Astrocyte of the spinal cord (primary cell): ENCODE measurements around the gene EFCAB8.

Experiments
- DNase-seq: peaks from one replicate; pipeline ENCODE4 v3.0.0; 2011; ENCODE audit warnings: low read depth, low spot score
- H3K4me3 ChIP-seq: 2 replicates; pipeline ENCODE4 v1.5.1; 2011; ENCODE audit warnings: low read depth, mild to moderate bottlenecking, low read length, moderate library complexity
- CTCF ChIP-seq: IDR thresholded peaks from 2 replicates; pipeline ENCODE4 v1.5.1; 2012; ENCODE audit warnings: low read depth, mild to moderate bottlenecking, low read length, inconsistent platforms
- in situ Hi-C: cut with HindIII; loops from 2 replicates; pipeline ENCODE4 v1.10.0; 2017; ENCODE audit warnings: low sequenced_read_pairs

The EFCAB8 gene

GRCh38 chr20:32967961-32968457 is 109.3 kb downstream of the EFCAB8 start:
- in situ Hi-C loops: no loop called here
- no peak for DNase-seq
- no peak overlapping the region for H3K4me3 ChIP-seq
- no peak for TF ChIP-seq CTCF

GRCh38 chr20:32968478-32969241 is 109.9 kb downstream of the EFCAB8 start:
- in situ Hi-C loops: no loop called here
- H3K4me3 ChIP-seq: no peak overlapping the region
- no peak for TF ChIP-seq CTCF
- DNase-seq: no peak

GRCh38 chr20:32969356-32970114 is 110.8 kb downstream of the EFCAB8 start:
- DNase-seq: no peak
- in situ Hi-C loops: no loop called here
- no peak for TF ChIP-seq CTCF
- H3K4me3 ChIP-seq: no peak overlapping the region

- no peak for TF ChIP-seq CTCF
- H3K4me3 ChIP-seq: no peak overlapping the region
- DNase-seq: no peak
- in situ Hi-C loops: no loop called here
These were observed 111.6 kb downstream of the EFCAB8 start for GRCh38 chr20:32970115-32970972.

GRCh38 chr20:32970973-32971300 is 112.2 kb downstream of the EFCAB8 start:
- no peak for DNase-seq
- TF ChIP-seq CTCF: no peak
- in situ Hi-C loops: no loop called here
- no peak overlapping the region for H3K4me3 ChIP-seq

- TF ChIP-seq CTCF: no peak
- H3K4me3 ChIP-seq: no peak overlapping the region
- no peak for DNase-seq
- in situ Hi-C loops: no loop called here
These were observed 113.0 kb downstream of the EFCAB8 start for GRCh38 chr20:32971703-32972161.
